HCT116 (cell line): ENCODE data around the gene SCGB3A1. TPM values are rescaled to one million over a fixed set of nuclear protein-coding genes. Genes with fewer than 3 reads are reported as not detected.

Experiments
- ATAC-seq: fragments of 200-7000 bp; cut with Tn5 transposase; 2 replicates; pipeline ENCODE4 v1.9.1; 2020; ENCODE audit warnings: mild to moderate bottlenecking, moderate library complexity
- BruUV-seq: library from RNA; stranded (reverse); fragments of 400-500 nt; replicated peaks from 2 replicates; lab custom pipeline; 2021; lab: Mats Ljungman, UMichigan
- CTCF ChIA-PET: fragments of 300-600 bp; sonication (Branson Sonifier 250); formaldehyde crosslinking; loops from one replicate; lab custom pipeline; 2021; ENCODE audit warnings: antibody characterized with exemption; lab: Charles Lee
- POLR2A ChIA-PET: fragments of 300-600, 350-600 bp; sonication (Branson Sonifier 250); formaldehyde crosslinking; loops from one replicate; lab custom pipeline; 2021; ENCODE audit warnings: antibody characterized with exemption; lab: Charles Lee
- RAD21 ChIA-PET, 2 experiments: fragments of 300-600 bp; sonication (Branson Sonifier 250); formaldehyde crosslinking; loops; one replicate each; lab custom pipeline; 2023; ENCODE audit warnings: low total read pairs in 2 of 2; ENCODE audit not compliant: uncharacterized antibody in 2 of 2, unreplicated experiment in 2 of 2, low non-redundant PET in 1 of 2; lab: Charles Lee
- DNase-seq: peaks from one replicate; pipeline ENCODE4 v3.0.0-alpha.2; 2010; ENCODE audit warnings: low read depth, low spot score
- H2AFZ ChIP-seq: fragments of 200-600 bp; shearing (Covaris generic), sonication (generic); 2 replicates; pipeline ENCODE4 v1.6.1; 2017; ENCODE audit warnings: low read depth, mixed run types, mixed read lengths, antibody characterized with exemption, low read length; ENCODE audit not compliant: poor library complexity, severe bottlenecking
- H3K27ac ChIP-seq: 2 replicates; pipeline ENCODE4 v1.5.1; 2012; ENCODE audit warnings: low read depth, low read length
- H3K27me3 ChIP-seq: fragments of 200-600 bp; sonication (generic); 2 replicates; pipeline ENCODE4 v1.6.1; 2016; ENCODE audit warnings: mixed run types, low read length, mixed read lengths; ENCODE audit not compliant: insufficient read depth
- H3K36me3 ChIP-seq, 2 experiments: fragments of 200-500 bp in 1 of 2; fragments of 200-600 bp in 1 of 2; sonication (Bioruptor generic) in 1 of 2; sonication (generic) in 1 of 2; 2 replicates each; pipeline versions ENCODE4 v1.5.1 to v1.6.1; 2014 to 2016; ENCODE audit warnings: low read length in 2 of 2, inconsistent platforms in 1 of 2, mixed read lengths in 1 of 2, mixed run types in 1 of 2; ENCODE audit not compliant: insufficient read depth in 2 of 2, control insufficient read depth in 1 of 2
- H3K4me1 ChIP-seq, 2 experiments: fragments of 200-600 bp in 1 of 2; sonication (generic) in 1 of 2; 2 replicates each; pipeline versions ENCODE4 v1.5.1 to v1.6.1; 2012 to 2017; ENCODE audit warnings: low read length in 2 of 2, inconsistent platforms in 1 of 2, mild to moderate bottlenecking in 1 of 2, mixed read lengths in 1 of 2, mixed run types in 1 of 2, moderate library complexity in 1 of 2; ENCODE audit not compliant: insufficient read depth in 2 of 2, control insufficient read depth in 1 of 2
- H3K4me2 ChIP-seq: fragments of 200-600 bp; sonication (generic); 2 replicates; pipeline ENCODE4 v1.6.1; 2017; ENCODE audit warnings: mixed run types, low read length, mixed read lengths
- H3K4me3 ChIP-seq, 2 experiments: fragments of 200-600 bp in 1 of 2; sonication (generic) in 1 of 2; replicated peaks in 1 of 2; 2 replicates each; pipeline ENCODE4 v1.5.1; 2011 to 2016; ENCODE audit warnings: low read length in 2 of 2, control low read depth in 1 of 2, low read depth in 1 of 2, mild to moderate bottlenecking in 1 of 2, mixed read lengths in 1 of 2, mixed run types in 1 of 2
- H3K79me2 ChIP-seq: fragments of 200-600 bp; sonication (generic); 2 replicates; pipeline ENCODE4 v1.6.1; 2017; ENCODE audit warnings: mild to moderate bottlenecking, mixed run types, low read length, moderate library complexity, mixed read lengths; ENCODE audit not compliant: insufficient read depth
- H3K9ac ChIP-seq: fragments of 200-600 bp; sonication (generic); 2 replicates; pipeline ENCODE4 v1.6.1; 2016; ENCODE audit warnings: low read length, mixed read lengths
- H3K9me2 ChIP-seq: fragments of 200-600 bp; sonication (generic), shearing (Covaris generic); 2 replicates; pipeline ENCODE4 v1.6.1; 2017; ENCODE audit warnings: mixed run types, mild to moderate bottlenecking, moderate library complexity; ENCODE audit not compliant: insufficient read depth
- H3K9me3 ChIP-seq, 2 experiments: fragments of 200-500 bp in 1 of 2; fragments of 200-600 bp in 1 of 2; sonication (Bioruptor generic) in 1 of 2; sonication (generic) in 1 of 2; 2 replicates each; pipeline ENCODE4 v1.6.1; 2014 to 2017; ENCODE audit warnings: low read length in 2 of 2, mixed read lengths in 2 of 2, inconsistent platforms in 1 of 2, low read depth in 1 of 2, mild to moderate bottlenecking in 1 of 2, mixed run types in 1 of 2, moderate library complexity in 1 of 2; ENCODE audit not compliant: control insufficient read depth in 1 of 2, insufficient read depth in 1 of 2
- H4K20me1 ChIP-seq: fragments of 200-600 bp; sonication (generic), shearing (Covaris generic); 2 replicates; pipeline ENCODE4 v1.6.1; 2017; ENCODE audit warnings: mixed run types, mild to moderate bottlenecking, moderate library complexity; ENCODE audit not compliant: insufficient read depth
- CBX3 ChIP-seq: IDR thresholded peaks from 2 replicates; pipeline ENCODE4 v1.6.1; 2012; ENCODE audit warnings: low read depth
- EZH2 ChIP-seq: fragments of 200-600 bp; sonication (generic); IDR thresholded peaks from 2 replicates; pipeline ENCODE4 v1.6.1; 2017; ENCODE audit warnings: antibody characterized with exemption, mixed run types
- FOSL1 ChIP-seq: IDR thresholded peaks from 2 replicates; pipeline ENCODE4 v1.6.1; 2012; ENCODE audit warnings: low read depth
- POLR2A ChIP-seq: IDR thresholded peaks from 2 replicates; pipeline ENCODE4 v1.7.0; 2011; ENCODE audit warnings: borderline replicate concordance; ENCODE audit not compliant: insufficient read depth, insufficient read length; ENCODE audit errors: extremely low read depth
- POLR2AphosphoS5 ChIP-seq: IDR thresholded peaks from 2 replicates; pipeline ENCODE4 v1.6.1; 2011; ENCODE audit warnings: mild to moderate bottlenecking, low read depth, low read length, moderate library complexity
- RAD21 ChIP-seq: IDR thresholded peaks from 2 replicates; pipeline ENCODE4 v1.6.1; 2012; ENCODE audit warnings: low read depth, mild to moderate bottlenecking
- SIN3A ChIP-seq: IDR thresholded peaks from 2 replicates; pipeline ENCODE4 v1.6.1; 2012; ENCODE audit warnings: low read depth
- SP1 ChIP-seq: IDR thresholded peaks from 2 replicates; pipeline ENCODE4 v1.6.1; 2012; ENCODE audit warnings: low read depth
- intact Hi-C: fragments of 100-400 bp; cut with micrococcal nuclease; formaldehyde crosslinking; loops from 2 replicates; pipeline ENCODE4 v1.10.0; 2022
- total RNA-seq: library from RNA; stranded (reverse); gene quantifications from one replicate; pipeline ENCODE4 v1.2.1, GENCODE V29; 2021; ENCODE audit not compliant: unreplicated experiment
- TF ChIP-seq, protein P1 (sequence below): IDR thresholded peaks from 2 replicates; pipeline ENCODE4 v1.6.1; 2012
- TF ChIP-seq, protein P2 (sequence below): IDR thresholded peaks from 2 replicates; pipeline ENCODE4 v1.6.1; 2012; ENCODE audit warnings: low read depth
- TF ChIP-seq, protein P3 (sequence below), 3 experiments: fragments of 200-600 bp in 1 of 3; sonication (generic) in 1 of 3; IDR thresholded peaks in 2 of 3; conservative IDR thresholded peaks in 1 of 3; 2 replicates each; pipeline ENCODE4 v1.5.1; 2012 to 2017; ENCODE audit warnings: low read depth in 2 of 3, low read length in 2 of 3, antibody characterized with exemption in 1 of 3, borderline replicate concordance in 1 of 3, control low read depth in 1 of 3, mild to moderate bottlenecking in 1 of 3, mixed read lengths in 1 of 3, mixed run types in 1 of 3, moderate library complexity in 1 of 3; ENCODE audit not compliant: insufficient read depth in 1 of 3
- TF ChIP-seq, protein P4 (sequence below): IDR thresholded peaks from 2 replicates; pipeline ENCODE4 v1.6.1; 2011; ENCODE audit warnings: mild to moderate bottlenecking, low read length, moderate library complexity; ENCODE audit not compliant: insufficient replicate concordance; ENCODE audit errors: extremely low read depth

The SCGB3A1 gene
- total RNA-seq, 1 experiment from 2014 or later = not detected

DNA sequence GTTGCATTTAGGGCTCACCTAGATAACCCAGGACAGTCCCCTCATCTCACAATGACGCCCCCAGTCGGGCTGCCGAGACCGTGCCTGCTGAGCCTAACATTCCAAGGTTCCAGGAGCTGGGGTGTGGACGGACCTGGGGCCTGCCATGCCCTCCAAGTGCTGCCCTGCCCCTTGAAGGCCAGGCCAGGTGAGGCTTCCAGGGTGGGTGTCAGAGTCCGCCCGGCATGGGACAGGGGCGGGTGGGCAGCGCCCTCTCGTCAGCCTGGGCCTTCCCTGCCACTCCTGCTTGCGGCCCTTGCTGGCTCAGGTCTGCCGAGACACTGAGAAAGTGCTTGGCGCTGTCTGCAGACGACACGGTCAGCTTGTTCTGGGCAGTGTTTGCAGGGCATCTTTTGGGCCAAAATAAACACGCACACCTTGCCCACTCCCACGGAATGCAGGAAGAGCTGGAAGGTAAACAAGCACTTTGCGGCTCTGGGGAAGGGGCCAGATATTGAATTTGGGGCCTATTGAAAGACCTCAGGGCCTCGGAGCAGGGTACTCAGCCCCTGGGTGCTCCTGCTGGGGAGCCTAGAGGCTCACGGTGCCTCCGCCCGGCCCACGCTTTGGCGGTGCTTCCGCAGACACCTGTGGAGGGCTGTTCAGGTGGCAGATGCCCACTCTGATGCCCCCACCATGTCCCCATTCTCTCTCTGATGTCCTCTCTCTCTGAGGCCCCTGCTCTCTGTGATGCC is 4.2 kb upstream of the SCGB3A1 start:
- Histone ChIP-seq H3K9me3 (no peaks in the 10 kb centered on the region), H3K27ac (no peak overlapping the region), H2AFZ (no peak overlapping the region), H3K36me3 (no peaks in the 10 kb centered on the region), H3K9me2 (no peaks in the 10 kb centered on the region), H3K27me3 (no peaks in the 10 kb centered on the region), H4K20me1 (no peaks in the 10 kb centered on the region), H3K9ac (no peak overlapping the region), H3K4me2 (no peak overlapping the region), H3K79me2 (no peaks in the 10 kb centered on the region), H3K4me1 (no peaks in the 10 kb centered on the region), H3K4me3 (no peak overlapping the region)
- ChIA-PET POLR2A (no interaction called here), RAD21 (no interaction called here), CTCF (no interaction called here)
- intact Hi-C loops = no loop called here
- TF ChIP-seq POLR2A = no peak
- TF ChIP-seq CBX3 = no peak
- no peak for TF ChIP-seq RAD21
- TF ChIP-seq SIN3A = no peak
- TF ChIP-seq EZH2 = no peak
- TF ChIP-seq, protein P1, sequence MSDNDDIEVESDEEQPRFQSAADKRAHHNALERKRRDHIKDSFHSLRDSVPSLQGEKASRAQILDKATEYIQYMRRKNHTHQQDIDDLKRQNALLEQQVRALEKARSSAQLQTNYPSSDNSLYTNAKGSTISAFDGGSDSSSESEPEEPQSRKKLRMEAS = no peak
- TF ChIP-seq POLR2AphosphoS5 = no peak
- ATAC-seq (no peak), DNase-seq (no peak)
- BruUV-seq = no TSS peak

- ATAC-seq (no peak), DNase-seq (no peak)
- H3K4me2 ChIP-seq = no peak overlapping the region
- H3K9me2 ChIP-seq = no peaks in the 10 kb centered on the region
- H3K27ac ChIP-seq = no peak overlapping the region
- no TSS peak for BruUV-seq
- CTCF ChIA-PET = no interaction called here
- no peak overlapping the region for H3K9ac ChIP-seq
- no peaks in the 10 kb centered on the region for H3K27me3 ChIP-seq
- RAD21 ChIA-PET = no interaction called here
- H3K36me3 ChIP-seq = no peaks in the 10 kb centered on the region
- H3K4me1 ChIP-seq = no peaks in the 10 kb centered on the region
- H2AFZ ChIP-seq = no peak overlapping the region
- H3K9me3 ChIP-seq = no peaks in the 10 kb centered on the region
- intact Hi-C loops = no loop called here
- H3K79me2 ChIP-seq = no peaks in the 10 kb centered on the region
- no peak overlapping the region for H3K4me3 ChIP-seq
- no peaks in the 10 kb centered on the region for H4K20me1 ChIP-seq
- POLR2A ChIA-PET = no interaction called here
- TF ChIP-seq, protein P1 = no peak
- TF ChIP-seq SP1 (no peak), FOSL1 (no peak), CBX3 (no peak)
- TF ChIP-seq, protein P2, sequence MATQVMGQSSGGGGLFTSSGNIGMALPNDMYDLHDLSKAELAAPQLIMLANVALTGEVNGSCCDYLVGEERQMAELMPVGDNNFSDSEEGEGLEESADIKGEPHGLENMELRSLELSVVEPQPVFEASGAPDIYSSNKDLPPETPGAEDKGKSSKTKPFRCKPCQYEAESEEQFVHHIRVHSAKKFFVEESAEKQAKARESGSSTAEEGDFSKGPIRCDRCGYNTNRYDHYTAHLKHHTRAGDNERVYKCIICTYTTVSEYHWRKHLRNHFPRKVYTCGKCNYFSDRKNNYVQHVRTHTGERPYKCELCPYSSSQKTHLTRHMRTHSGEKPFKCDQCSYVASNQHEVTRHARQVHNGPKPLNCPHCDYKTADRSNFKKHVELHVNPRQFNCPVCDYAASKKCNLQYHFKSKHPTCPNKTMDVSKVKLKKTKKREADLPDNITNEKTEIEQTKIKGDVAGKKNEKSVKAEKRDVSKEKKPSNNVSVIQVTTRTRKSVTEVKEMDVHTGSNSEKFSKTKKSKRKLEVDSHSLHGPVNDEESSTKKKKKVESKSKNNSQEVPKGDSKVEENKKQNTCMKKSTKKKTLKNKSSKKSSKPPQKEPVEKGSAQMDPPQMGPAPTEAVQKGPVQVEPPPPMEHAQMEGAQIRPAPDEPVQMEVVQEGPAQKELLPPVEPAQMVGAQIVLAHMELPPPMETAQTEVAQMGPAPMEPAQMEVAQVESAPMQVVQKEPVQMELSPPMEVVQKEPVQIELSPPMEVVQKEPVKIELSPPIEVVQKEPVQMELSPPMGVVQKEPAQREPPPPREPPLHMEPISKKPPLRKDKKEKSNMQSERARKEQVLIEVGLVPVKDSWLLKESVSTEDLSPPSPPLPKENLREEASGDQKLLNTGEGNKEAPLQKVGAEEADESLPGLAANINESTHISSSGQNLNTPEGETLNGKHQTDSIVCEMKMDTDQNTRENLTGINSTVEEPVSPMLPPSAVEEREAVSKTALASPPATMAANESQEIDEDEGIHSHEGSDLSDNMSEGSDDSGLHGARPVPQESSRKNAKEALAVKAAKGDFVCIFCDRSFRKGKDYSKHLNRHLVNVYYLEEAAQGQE = no peak
- TF ChIP-seq, protein P3, sequence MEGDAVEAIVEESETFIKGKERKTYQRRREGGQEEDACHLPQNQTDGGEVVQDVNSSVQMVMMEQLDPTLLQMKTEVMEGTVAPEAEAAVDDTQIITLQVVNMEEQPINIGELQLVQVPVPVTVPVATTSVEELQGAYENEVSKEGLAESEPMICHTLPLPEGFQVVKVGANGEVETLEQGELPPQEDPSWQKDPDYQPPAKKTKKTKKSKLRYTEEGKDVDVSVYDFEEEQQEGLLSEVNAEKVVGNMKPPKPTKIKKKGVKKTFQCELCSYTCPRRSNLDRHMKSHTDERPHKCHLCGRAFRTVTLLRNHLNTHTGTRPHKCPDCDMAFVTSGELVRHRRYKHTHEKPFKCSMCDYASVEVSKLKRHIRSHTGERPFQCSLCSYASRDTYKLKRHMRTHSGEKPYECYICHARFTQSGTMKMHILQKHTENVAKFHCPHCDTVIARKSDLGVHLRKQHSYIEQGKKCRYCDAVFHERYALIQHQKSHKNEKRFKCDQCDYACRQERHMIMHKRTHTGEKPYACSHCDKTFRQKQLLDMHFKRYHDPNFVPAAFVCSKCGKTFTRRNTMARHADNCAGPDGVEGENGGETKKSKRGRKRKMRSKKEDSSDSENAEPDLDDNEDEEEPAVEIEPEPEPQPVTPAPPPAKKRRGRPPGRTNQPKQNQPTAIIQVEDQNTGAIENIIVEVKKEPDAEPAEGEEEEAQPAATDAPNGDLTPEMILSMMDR (IDR thresholded peaks at IDR 0.05 in 2 of 3, conservative IDR thresholded peaks at IDR 0.05 in 1 of 3; ENCODE audit: borderline replicate concordance in 1 of 3, insufficient read depth in 1 of 3, low read depth in 2 of 3, low read length in 2 of 3) = no peak
- TF ChIP-seq, protein P4, sequence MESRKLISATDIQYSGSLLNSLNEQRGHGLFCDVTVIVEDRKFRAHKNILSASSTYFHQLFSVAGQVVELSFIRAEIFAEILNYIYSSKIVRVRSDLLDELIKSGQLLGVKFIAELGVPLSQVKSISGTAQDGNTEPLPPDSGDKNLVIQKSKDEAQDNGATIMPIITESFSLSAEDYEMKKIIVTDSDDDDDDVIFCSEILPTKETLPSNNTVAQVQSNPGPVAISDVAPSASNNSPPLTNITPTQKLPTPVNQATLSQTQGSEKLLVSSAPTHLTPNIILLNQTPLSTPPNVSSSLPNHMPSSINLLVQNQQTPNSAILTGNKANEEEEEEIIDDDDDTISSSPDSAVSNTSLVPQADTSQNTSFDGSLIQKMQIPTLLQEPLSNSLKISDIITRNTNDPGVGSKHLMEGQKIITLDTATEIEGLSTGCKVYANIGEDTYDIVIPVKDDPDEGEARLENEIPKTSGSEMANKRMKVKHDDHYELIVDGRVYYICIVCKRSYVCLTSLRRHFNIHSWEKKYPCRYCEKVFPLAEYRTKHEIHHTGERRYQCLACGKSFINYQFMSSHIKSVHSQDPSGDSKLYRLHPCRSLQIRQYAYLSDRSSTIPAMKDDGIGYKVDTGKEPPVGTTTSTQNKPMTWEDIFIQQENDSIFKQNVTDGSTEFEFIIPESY = no peak
These were observed 3.7 kb upstream of the SCGB3A1 start for GRCh38 chr5:180595046-180595379.
